Activated CD4-positive, alpha-beta T cell treated with anti-CD3 and anti-CD28 coated beads, Interleukin-2, amount 50 U/mL, for 16 hours (primary cell): Measurements from ENCODE around the gene ARHGAP23.
"Not testable (repeated sequence)": the region's sequence is repeated elsewhere in the genome, so short reads cannot be mapped to it uniquely, and the experiment has no call there.

Experiments
- DNase-seq: peaks from one replicate; pipeline ENCODE4 v3.0.0-alpha.2; 2020

The ARHGAP23 gene

DNA sequence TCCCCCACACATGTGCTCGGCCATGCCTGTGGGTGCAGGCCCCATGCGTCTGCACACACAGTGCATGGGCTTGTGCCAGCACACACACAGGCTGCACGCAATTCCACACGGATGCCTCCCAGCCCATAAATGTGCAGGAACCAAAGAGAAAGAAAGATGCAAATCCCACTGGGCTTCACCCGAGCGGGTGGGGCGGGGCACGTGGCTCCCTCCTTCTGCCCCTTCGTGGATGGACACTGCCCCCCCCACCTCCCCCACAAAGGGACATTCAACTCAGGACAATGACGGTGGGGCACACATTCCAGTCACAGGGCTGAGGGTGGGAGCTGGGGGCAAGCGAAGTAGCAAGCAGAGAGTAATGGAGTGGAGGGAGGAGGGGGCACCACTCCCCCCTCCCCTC lies 102.6 kb downstream of the ARHGAP23 start:
- DNase-seq: not testable (repeated sequence)

- not testable (repeated sequence) for DNase-seq
Measured at GRCh38 chr17:38531761-38532160, 103.5 kb downstream of the ARHGAP23 start.

DNA sequence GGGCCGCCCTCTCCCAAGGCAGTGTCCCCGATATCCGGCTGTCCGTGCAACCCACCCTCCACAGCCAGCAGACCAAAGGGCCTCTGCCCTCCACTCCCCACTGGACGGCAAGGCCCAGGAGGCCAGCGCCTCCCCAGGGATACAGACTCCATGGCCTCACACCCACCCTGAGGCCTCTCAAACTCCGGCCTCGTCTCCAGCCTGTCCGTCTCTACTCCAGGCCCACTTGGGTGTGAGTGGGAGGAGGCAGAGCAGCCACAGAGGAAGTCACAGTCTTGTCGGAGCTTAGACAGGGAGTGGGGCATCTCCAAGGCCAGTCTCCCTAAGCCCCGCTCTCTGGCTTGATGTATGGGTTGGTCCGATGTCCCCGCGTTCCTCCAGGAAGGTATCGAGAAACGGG lies 104.2 kb downstream of the ARHGAP23 start:
- no peak for DNase-seq

DNA sequence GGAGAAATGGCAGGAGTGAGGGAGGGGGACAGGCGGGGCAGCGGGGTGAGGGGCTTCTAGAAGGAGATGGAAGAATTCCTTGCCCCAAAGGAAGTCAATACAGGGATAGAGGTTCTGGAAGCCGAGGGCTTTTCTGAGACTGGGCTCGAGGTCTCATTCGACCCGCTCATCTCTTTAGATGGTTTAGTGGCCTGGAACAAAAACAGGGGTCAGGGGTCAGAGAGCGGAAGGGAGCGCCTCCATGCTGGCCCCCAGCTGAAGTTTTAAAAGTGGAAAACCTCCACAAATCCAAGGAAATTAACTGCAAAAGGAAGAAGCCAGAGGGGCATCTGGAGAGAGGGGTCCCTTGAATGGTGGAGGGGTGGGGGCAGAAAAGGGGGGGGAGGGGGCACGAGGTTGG lies 105.0 kb downstream of the ARHGAP23 start:
- DNase-seq: no peak

GRCh38 chr17:38533866-38534497 lies 105.7 kb downstream of the ARHGAP23 start:
- DNase-seq: no peak

- DNase-seq: no peak
Measured at GRCh38 chr17:38534498-38534885, 106.2 kb downstream of the ARHGAP23 start.

- DNase-seq: no peak
Measured at GRCh38 chr17:38535886-38536285, 107.6 kb downstream of the ARHGAP23 start.

- DNase-seq: no peak
Measured at GRCh38 chr17:38536661-38537060, 108.4 kb downstream of the ARHGAP23 start.

DNA sequence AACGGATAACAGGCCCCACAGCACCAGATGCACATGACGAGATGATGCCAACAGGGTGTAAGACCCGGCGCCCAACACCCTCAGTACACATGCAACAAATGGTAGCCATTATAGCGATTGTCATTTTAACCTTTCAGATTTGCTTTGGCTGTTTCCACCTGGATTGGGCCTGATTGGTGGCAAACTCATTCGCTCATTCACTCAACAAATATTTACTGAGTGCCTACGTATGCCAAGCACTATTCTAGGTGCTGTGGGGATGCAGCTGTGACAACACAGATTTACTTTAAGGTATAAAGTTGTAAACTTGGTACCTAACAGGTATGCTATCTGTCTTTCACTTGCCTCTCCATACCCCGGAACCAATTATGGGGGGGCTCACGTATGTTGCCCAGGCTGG lies 110.6 kb downstream of the ARHGAP23 start:
- no peak for DNase-seq

DNA sequence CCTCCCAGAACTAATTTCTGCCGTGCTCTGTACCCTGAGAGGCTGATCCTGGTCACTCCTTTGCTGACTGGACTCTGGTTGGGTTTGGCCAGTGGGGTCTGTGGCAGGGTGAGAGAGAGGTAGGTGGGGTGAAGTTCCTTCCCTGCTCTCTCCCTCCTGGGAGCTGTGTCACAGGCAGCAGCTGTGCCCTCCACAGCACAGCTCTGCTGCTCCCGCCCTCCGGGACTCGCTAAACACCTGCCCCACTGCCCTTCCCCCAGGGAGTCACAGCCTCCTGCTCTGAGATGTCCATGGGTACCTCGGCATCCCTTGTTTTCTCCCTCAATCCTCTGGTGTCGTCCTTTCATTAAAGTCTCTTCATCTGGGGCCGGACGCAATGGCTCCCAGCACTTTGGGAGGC lies 111.1 kb downstream of the ARHGAP23 start:
- no peak for DNase-seq

DNA sequence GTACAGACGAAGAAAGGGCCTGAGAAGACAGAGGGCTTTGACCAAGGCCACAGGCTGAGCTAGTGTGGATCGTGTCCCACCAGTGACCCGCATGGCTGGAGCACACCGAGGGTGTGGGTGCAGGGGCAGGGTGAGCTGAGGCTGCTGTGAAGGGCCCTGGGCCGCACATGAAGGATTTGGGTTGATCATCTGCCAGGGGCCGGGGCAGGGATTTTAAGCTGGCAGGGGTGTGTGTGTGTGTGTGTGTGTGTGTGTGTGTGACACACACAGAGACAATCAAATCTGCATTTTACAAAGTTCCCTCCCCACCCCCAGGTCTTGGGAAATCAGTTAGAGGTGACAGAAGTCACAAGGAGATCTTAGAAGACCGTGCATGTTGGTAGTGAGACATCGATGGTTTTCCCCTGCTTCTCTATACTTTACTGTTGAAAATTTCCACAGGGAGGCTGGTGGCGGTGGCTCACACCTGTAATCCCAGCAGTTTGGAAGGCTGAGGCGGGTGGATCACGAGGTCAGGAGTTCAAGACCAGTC lies 112.3 kb downstream of the ARHGAP23 start:
- DNase-seq: no peak

- no peak for DNase-seq
Measured at GRCh38 chr17:38541281-38541680, 113.0 kb downstream of the ARHGAP23 start.

- DNase-seq: no peak
Measured at GRCh38 chr17:38542286-38542685, 114.0 kb downstream of the ARHGAP23 start.

DNA sequence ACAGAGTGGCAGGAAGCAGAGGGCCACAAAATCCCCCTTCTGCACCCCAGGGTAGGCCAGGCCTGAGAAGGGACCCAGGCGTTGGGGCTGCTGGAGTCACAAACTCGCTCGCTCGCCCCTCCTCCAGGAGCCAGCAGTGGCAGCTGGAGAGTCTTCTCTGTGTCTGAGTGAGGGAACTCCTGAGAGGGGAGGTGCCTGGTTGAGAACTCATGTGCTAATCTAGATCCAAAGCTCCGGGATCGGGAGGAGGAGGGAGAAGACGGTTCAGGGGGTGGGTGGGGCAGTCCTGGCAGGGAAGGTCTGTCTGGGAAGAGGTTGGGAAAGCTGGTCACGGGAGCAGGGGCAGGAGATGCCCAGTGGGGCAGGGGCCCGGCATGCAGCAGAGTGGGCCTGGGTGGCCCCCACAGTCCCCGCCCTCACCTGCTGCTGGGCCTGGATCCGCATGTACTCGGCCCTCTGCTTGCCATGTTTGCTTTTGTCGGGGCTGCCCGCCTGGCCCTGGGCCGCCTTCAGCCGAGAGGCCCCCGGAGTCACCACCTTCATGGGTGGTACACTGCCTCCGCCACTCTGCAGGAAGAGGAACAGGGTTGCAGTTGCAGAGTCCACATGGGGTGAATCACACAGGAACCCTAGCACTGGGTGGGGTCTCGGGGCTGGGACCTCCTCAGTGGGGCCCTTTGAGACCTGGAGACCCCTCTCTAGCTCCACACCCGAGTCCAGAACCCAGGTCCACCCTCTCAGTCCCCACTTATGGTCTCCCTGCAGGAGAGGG lies 115.3 kb downstream of the ARHGAP23 start:
- no peak for DNase-seq

GRCh38 chr17:38544175-38544838 lies 116.0 kb downstream of the ARHGAP23 start:
- DNase-seq: no peak

DNA sequence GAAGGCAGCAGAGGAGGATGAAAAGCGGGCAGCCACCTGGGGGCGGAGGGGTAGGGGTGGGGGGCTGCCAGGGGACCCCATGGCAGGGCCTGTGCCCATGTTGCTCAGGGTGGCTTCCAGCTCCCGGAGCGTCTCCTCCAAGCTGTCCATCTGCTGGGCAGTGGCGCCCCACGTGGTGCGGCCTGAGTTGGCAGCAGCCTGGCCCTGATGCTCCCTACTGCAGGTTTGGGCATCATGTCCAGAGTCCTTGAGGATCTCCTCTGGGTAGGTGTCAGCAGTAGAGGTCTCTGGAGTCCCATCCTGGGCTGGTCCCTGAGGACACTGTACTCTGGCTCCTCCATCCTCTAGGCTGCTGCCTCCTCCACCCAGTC lies 116.6 kb downstream of the ARHGAP23 start:
- no peak for DNase-seq

DNA sequence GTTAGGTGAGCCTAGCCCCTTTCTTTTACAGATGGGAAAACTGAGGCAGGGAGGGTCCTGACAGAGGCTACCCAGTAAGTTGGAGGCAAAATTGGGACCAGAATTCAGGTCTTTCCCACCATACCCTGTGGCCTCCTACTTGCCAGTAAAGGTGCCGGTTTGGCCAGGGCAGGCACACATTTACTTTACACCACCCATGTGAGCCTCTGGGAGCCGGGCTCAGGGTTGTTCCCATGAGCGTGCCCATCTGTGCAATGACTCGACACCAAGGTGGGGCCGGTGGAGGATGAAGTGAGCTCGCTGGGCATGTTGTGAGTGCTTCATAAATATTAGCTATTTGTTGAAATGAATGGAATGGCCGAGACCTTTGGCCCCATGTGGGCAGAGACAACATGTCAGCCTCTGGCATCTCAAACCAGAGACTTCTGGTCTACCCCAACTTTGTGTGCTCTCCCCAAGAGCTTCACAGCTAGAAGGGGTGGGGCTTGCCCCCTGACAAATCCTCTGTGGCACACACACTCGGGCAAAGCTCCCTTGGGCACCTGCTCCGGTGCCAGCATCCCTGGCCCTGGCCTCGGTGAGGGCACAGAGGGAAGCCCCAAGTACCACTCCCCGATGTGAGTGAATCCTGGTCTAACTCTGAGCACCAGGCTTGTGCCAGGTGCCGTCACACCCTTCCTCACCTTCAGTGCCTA lies 117.4 kb downstream of the ARHGAP23 start:
- DNase-seq: no peak

DNA sequence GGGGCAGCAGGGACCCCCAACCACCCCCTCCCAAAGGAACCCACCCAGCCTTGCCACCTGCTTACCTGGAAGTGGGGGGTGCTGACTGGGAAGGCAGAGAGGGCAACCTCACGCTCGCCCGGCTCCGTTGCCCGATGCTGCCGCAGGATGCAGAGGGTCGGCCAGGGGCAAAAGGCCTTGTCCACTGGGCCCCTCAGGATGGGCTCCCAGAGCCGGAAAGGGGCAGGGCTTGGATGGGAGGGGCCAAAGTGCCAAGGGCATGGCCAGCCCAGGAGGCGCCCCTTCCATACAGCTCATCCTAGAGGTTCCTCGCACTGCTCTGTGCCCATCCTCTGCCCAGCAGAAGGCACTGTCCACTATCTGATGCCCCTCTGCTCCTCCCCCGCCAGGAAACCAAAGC lies 118.1 kb downstream of the ARHGAP23 start:
- DNase-seq: no peak

GRCh38 chr17:38547444-38547843 lies 119.2 kb downstream of the ARHGAP23 start:
- no peak for DNase-seq

- no peak for DNase-seq
Measured at GRCh38 chr17:38549285-38549684, 121.0 kb downstream of the ARHGAP23 start.

GRCh38 chr17:38550661-38551060 lies 122.4 kb downstream of the ARHGAP23 start:
- no peak for DNase-seq

- no peak for DNase-seq
Measured at GRCh38 chr17:38551121-38551520, 122.9 kb downstream of the ARHGAP23 start.

DNA sequence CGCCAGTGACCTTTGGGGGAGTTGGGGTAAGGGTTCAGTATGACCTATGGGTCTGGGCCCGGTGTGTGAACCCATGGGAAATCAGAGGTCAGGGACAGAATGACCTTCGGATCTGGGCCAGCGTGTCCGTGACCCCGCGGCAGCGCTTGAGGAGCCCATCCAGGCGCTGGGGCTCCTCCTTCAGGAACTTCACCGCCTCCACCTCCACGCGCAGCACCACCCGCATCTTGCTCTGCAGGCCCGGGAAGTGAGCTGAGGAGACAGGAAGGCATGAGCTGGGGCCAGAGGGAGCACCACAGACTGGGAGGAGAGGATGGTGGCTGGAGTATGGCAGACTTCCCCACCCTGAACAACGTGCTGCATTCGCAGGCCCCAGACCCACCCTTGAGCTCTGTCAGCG lies 124.1 kb downstream of the ARHGAP23 start:
- DNase-seq: no peak
